DMS79 (cell line): ENCODE data around the gene MPZL1.

ENCODE experiments used
- DNase-seq: peaks from one replicate; lab custom pipeline; 2025; lab: John Stamatoyannopoulos, UW

The MPZL1 gene

DNA sequence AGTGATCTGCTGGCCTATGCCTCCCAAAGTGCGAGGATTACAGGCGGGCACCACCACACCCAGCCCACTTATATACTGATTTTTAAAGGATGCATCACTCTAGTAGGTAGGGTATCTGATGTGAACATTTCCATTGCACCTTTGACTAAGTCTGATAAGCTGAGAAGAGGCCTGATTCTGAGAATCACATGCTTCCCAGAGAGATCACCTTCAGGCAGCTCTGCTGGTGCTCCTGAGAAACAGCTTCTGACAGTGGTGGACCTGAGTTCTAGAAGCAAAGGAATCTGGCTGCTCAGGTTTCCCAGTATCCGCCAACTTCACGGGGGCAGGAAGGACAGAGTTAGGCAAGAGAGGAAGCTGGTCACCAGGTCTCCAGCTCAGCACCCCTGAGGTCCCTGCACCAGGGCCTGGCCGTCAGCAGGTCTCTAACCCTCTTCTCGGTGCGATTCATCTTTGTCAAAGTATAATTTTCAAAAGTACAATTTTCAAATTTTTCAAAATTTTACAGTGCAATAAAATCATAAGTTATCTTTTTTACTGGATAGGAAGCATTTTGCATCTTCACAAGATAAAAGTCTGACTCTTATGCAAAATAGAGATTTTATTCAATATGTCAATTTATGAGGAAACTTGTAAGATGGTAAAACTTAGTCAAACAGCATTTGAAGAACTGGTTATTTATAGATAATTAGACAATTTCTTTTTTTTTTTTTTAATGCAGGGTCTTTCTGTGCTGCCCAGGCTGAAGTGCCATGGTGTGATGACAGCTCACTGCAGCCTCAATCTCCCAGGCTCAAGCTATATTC lies 25.8 kb upstream of the MPZL1 start:
- no peak for DNase-seq

DNA sequence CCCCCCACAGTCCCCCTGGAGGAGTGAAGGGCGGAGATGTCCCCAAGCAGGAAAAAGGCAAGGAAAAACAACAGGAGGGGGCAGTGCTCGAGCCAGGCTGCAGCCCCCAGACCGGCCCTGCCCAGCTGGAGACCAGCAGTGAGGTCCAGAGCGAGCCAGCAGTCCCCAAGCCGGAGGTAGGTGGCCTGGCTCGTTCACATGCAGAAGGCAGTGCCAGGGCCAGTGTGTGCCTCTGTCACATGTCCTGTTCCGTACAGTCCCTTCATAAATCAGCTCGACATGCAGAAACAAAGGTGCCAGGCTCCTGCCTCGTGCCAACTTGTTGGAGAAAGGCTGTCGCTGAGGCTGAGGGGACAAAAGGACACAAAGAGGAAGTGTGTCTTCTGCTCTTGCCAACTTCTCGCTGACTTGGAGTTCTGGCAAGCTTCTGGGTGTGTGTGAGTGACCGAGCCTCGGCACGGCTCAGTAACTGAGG lies 24.1 kb upstream of the MPZL1 start:
- no peak for DNase-seq

DNA sequence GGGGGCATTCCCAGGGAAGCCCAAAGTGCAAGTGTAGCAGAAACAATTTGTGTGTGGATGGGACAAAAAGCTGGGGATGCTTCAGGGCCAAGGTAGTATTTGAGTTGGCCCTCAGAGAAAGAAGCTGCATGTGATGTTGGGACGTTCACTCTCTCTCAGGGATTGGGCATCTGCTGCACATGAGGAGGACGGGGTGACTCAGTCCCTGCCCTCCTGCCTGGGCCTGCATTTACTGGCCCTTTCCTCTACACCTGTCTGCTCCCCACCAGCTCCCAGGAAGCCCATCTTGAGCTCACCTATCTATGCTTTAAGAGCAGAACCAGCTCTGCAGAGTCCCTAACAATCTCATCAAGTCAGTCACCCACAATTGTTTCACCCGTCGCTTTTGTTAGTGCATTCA lies 23.5 kb upstream of the MPZL1 start:
- no peak for DNase-seq

DNA sequence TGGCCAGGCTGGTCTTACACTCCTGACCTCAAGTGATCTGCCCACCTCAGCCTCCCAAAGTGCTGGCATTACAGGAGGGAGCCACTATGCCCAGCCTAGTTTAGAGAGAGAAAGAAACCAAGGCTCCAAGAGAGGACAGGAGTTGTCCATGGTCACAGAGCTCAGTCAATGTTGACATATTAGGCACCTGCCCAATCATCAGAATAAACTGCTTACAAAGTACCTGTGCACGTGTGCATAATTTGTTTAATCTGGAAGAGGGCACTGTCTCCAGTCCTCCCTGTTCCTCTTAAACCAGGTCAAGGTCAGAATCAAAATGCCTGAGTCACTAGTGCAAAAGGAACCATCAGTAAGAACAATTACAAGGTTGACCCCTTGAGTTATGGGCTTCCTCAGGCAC lies 20.3 kb upstream of the MPZL1 start:
- DNase-seq, result no peak

DNA sequence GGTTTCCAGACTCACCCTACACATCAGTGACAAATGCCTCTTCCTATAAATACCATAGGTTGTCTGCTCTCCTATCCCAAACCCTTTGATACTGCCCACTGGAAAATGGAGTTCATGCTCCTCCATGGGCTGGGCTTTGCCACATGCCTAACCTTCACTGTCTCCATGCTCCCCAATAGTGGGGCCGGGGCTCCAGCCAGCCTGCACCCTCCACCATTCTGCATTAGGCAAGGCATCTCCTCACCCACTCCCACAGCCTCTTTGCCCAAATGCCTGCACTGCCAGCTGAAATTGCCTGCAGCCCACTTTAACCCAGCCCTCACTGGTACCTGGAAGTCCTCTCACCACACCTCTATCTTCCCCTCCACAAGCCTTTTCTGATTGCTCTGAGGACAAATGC lies 18.2 kb upstream of the MPZL1 start:
- DNase-seq, result no peak

DNA sequence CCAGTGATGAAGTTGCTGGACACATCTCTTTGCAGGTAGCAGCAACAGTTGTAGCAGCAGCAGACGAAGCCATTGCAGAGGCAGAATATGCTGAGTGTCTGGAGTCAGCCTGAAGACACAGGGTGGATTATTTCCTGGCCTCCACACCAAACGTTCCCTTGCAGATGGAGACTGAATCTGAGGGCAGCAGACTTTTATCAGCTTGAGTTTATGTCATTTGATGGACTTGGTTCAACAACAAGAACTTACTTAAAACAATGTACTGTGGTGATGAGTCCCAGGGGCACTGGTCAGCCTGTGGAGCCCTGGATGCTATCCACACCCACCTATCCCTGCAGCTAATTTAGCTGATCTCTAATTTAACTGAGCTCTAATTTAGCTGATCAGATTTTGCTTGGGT lies 17.1 kb upstream of the MPZL1 start:
- no peak for DNase-seq

DNA sequence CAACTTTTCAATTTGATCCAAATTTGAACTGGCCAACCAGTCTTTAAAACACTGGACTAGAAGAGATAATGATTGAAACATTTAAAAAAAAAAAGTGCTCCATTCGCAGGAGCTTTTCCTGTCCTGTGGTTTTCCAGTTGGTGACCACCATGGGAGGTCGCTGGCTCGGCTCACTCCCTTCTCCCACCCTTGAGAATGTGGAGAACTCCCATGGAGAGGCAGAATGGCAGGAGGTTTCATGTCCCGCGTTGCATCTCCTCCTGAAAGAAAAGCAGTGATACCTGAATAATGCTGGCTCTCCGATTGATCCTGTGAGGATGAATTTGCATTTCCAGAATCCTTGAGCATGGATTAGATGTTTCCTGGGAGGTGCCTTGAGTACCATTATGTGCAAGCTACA lies 16.5 kb upstream of the MPZL1 start:
- DNase-seq, result no peak

DNA sequence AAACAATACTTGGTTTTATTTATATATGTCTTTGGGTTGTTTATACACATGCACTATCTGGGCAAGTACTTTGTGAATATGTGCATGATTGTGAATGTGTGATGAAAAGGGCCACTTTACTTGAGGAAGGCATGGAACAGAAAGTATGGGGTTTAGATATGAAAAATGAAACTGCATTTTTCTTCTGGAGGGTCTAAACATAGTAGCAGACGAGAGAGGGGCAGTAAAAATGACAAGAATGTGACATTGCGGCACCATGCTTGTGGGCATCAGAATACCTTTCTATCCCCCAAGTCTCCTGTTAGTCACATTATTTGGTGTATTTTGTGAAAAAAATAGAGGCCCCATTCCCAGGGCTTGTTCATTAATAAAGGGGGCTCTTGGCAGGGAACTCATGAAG lies 15.4 kb upstream of the MPZL1 start:
- no peak for DNase-seq

DNA sequence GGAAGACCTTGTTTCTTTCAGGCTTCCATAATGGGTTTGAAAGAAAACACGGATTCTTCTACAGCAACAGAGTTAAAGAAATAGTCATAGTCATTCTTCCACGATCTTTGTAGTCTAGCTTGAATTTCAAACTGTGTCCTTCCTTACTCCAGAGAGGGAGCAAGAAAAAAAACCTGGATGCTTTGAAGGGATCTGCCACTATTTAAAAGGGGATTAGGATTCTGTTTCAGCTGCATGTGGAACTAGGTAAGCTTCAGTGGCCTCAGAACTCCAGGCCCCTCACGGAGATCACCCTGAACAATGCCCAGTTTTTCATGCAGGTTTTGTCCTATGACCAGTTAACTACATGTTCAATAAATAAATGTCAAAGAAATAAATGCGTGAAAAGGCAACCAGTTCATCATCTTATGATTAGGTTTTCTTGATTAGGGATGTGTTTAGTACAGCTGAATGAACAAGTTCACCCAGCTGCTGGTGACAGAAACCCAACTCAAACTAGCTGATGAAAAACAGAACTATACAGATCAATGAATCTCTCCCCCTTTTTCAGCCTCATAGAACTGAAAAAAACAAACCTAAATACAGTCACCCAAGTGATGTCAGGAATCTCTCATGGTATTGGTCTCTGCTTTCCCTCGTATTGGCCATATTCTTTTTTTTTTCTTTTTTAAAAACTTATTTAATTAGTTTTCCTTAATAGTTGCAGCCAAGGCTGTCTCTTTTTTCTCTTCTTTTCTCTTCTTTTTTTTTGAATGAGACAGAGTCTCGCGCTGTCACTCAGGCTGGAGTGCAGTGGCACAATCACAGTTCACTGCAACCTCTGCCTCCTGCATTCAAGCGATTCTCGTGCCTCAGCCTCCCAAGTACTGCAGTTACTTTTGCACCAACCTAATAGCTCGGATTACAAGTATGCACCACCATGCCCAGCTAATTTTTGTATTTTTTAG lies 14.6 kb upstream of the MPZL1 start:
- no peak for DNase-seq

DNA sequence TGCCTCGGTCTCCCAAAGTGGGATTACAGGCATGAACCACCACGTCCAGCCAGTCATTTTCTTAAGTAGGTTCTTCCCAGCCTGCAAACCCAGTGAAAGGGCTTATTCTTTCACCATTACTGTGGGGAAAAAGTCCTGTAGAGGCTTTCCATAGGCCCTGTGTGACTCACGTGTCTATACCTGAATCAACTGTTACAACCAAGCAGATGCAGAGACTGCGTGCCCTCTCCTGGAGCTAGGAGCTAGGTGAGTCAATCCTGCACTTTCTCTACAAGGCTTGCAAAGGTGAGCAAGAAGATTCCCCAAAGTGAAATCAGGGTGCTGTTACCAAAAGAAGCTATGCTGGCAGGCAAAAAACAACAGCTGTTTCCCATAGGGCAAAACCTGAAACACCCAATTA lies 13.8 kb upstream of the MPZL1 start:
- DNase-seq, result no peak

DNA sequence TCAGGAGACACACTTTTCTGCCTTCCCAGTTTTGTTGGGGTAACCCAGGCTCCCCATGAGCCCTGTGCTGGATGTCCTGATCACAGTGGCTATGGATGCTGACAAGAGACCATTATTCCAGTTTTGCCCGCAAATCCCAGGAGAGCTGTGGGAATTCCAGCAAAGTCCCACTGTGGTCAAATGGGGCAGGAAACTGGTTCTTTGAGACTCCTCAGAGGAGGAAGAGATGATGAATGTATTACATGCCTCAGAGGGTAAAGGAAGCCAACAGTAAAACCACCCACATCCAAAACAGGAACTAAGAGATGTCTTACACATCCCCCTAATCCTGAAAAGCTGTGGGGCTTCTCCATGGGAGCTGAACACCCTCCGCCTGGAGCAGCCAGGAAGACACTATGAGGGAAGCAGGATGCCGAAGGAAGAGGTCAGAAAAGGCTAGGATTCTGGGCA lies 12.8 kb upstream of the MPZL1 start:
- no peak for DNase-seq

DNA sequence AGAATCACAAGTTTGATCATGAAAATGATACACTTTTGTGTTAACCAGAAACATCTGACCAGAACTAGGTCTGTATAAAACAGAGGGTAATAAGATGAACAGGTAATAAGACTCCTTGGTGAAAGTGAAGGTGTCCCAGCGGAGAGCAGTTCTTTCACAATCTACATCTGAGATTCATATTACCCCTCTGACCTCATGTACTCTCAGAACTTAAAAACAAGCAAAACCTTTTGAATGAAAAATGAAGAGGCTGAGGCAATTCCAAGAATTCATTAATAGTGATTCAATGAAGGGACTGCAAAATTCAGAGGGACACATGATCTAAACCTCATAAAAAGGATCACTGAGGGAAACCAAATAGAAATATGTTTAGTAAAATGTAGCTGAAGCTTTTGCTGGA lies 10.9 kb upstream of the MPZL1 start:
- no peak for DNase-seq

DNA sequence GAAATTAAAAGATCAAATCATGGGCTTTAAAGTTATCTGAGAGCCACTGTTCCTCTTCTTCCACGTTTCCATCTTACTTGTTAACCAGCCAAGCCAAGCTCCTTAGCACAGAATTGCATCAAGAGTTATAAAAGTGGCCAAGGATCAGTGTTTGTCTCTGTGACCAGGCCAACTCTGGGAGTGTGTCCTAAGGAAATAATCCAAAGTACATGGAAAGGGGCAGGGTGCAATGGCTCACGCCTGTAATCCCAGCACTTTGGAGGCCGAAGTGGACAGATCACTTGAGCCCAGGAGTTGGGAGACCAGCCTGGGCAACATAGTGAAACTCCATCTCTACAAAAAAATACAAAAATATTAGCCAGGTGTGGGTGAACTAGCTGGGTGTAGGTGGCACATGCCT lies 10.0 kb upstream of the MPZL1 start:
- DNase-seq, result no peak

DNA sequence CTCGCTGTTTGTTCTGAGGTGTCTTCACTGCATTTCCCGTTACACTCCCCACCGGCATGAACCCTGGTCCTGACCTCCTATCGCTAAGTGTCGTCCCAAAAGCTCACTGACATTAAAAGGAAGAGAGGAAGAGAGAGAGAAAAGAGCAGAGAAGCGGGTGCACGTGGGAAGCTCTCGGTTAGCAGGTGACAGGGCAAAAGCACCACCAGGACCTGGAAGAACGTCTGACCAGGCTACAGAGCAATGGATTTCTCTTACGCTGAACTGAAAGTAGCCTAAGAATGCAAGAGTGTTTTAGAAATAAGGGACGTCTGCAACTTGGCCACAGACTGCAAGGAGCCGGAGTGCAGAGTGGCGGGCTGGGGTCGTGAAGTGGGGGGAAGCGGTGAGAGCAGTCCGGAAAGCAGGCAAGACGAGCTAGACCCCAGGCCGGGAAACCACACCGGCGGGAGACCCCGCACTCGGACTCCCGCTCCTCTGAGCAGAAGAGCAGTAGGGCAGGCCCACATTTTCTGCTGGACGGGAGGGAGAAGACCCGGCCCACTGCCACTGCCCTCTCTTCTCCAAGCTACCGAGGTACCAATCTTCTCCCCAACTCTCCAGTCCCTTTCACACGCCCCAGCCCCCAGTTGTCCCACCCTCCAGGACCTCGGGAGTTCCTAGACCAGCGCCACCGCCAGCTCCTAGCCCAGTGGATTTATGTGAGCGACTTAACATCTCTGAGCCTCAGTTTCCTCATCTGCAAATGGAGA lies 8.3 kb upstream of the MPZL1 start:
- DNase-seq, result no peak

DNA sequence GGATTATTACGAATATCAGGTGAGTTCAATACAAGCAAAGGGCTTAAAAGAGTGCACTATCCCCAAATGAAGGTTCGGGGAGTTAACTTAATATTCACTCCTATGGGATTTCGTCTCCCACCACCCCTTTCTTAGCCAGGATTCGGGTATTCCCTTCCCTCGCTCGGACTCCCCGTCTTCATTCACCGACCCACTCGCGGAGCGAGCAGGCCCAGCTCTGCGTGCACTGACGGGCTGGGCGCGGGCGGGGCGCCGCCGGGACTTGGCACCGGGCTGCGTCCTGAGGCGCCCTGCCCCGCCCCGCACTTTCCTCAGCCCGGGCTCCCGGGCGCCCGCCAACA lies 7.7 kb upstream of the MPZL1 start:
- peak; percentile 69 for DNase-seq

DNA sequence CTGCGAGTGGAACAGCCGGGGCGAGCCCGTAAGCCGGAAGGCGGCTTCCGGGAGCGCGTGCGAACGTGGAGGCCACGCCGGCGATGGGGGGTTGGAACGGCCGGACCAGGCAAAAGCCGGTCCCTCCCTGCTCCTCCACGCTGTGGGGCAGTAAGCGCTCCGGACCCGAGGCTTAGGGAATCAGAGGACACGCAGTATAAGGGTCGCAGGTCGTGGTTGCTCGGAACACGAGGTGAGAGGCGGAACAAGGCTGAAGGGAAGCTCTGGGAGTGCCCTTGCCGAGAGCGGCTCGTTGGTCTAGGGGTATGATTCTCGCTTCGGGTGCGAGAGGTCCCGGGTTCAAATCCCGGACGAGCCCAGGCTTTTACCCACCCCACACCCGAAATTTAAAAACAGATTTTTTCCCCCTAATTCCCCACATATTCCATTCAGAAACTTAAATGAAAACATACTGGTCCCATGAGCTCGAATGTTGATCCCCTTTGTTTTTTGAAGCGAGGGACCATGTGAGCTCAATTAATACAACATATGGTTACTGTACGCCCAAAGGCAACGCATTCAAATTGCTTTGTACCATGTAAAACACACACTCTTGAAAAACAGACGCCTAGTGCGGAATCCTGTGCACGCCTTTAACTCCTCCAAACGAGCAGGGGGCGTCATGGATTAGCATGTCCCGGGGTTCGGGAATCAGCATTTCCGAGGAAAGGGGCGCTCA lies 7.2 kb upstream of the MPZL1 start:
- peak; percentile 69 for DNase-seq

DNA sequence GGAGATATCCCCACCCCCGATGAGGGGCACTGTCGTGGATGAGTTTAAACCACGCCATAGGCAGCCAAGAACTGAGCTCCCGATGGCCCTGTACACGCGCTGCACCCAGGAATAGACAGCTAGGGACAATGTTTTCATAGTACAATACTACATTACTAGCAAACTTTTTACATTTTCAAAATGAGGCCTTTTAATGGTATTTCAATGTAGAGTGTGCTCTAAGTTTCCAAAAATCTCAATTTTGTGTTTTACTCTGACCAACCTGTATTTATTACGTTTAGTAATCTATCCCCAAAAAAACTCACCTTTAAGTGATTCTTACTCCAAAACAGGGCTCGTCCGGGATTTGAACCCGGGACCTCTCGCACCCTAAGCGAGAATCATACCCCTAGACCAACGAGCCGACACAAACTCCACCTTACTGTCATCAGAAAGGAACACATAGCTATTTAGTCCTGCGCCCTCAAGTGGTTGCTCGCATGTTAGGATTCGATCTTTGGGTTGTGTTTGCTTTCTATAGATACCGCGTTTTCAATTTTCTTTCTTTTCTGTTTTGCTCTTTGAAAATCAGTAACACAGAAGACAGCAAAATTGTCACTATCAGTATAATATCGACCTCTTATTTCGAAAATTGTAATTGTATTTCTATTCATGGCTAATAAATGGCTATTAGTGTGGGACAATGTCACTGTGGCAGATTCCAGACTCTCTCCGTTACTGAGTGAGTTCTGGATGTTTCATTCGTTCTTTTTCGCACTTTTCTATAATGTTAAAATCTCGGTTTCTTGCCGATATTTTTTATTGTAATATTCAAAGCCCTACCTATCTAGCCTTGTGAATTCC lies 6.4 kb upstream of the MPZL1 start:
- DNase-seq, result peak; percentile 56

DNA sequence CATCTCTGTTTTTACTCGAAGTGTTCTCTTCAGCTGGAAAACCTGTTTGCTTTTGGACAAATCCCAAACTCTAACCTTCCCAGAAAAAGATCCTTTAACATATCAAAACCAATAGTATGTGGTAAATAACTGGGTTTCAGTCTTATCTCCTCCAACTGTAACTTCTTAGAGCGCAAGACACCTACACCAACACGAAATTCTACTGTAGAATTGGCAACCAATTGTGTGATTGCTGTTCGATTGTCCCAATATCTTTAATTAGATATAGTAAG lies 5.8 kb upstream of the MPZL1 start:
- no peak for DNase-seq

DNA sequence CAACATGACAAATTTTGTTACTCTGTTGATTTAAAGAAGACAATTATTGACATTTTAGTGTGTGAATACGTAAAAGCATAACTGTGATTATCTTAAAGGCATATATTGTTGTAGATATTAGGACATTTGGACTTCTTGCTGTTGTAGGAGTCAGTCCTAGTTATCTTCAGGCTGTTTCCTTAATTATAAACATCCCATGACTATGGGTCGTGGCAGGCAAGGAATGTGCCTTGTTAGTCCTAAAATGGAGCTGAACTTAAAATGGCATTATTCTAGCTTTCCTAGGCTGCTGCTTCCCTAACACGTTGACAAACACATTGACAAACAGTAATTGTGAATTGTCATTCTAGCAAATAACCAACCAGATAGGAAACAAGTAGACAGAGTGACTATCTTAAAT lies 4.4 kb upstream of the MPZL1 start:
- DNase-seq, result no peak

DNA sequence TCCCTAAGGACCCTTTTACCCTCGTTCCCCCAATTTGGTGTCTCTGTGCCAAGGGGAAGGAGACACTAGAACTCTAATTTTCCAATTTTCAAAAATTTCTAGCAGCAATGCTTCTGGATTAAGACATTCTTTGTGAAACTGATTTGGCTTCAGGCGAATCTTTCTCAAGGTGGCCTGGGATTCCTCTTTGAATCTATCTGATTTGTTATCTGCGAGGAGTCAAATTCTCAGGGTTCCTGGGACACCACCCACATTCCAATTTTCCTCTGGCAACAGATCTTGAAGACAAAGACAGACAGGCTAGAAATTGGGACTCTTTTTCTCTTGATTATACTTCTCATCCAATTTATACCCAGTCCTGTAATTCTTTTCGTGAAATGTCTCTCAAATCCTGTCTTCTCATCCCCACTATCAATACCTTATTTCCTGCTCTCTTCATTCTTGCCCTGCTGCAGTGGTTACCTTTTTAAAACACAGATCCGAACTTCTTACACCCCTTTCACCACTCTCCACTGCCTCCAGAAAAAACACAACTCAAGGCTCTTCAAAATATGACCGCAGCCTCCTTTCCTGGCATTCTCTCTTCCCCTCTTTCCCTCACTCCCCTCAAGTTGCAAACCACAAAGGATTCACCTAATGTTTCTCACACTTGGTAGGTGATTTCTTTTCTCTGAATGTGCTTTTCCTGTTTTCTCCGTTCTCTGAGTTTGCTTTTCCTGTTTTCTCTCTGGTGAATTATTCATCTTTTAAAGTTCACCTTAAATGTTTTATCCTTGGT lies 2.7 kb upstream of the MPZL1 start:
- no peak for DNase-seq
